DMS114 treated with DMSO at 0.1 percent for 48 hours (cell line): ENCODE results near the gene TAL1.
A peak's percentile ranks its signal among the peaks of the same experiment; 100 is the strongest.

Experiments
- DNase-seq: peaks from one replicate; lab custom pipeline; 2025; ENCODE audit not compliant: unreplicated experiment; lab: John Stamatoyannopoulos, UW

TAL1 gene

GRCh38 chr1:47178020-47178419, 54.0 kb downstream of the TAL1 start:
- no peak for DNase-seq

GRCh38 chr1:47175227-47175934, 56.6 kb downstream of the TAL1 start:
- peak; percentile 80 for DNase-seq

GRCh38 chr1:47174656-47175020, 57.4 kb downstream of the TAL1 start:
- DNase-seq: no peak

GRCh38 chr1:47172782-47173181, 59.2 kb downstream of the TAL1 start:
- DNase-seq: no peak
